SU-DHL-6 (cell line): ENCODE results near the gene DDIAS.

Experiments used
- EZH2phosphoT487 ChIP-seq: fragments of 200-600 bp; sonication (generic), shearing (Covaris generic); conservative IDR thresholded peaks from 2 replicates; pipeline ENCODE4 v1.6.1; 2018; ENCODE audit warnings: mild to moderate bottlenecking, antibody characterized with exemption, low read length, moderate library complexity, mixed read lengths
- TF ChIP-seq, protein P1 (sequence below): fragments of 200-600 bp; sonication (generic); IDR thresholded peaks from one replicate; pipeline ENCODE4 v1.5.1; 2017; ENCODE audit warnings: antibody characterized with exemption, mild to moderate bottlenecking, low read length, moderate library complexity; ENCODE audit not compliant: insufficient read depth, poor library complexity, severe bottlenecking

DNA sequence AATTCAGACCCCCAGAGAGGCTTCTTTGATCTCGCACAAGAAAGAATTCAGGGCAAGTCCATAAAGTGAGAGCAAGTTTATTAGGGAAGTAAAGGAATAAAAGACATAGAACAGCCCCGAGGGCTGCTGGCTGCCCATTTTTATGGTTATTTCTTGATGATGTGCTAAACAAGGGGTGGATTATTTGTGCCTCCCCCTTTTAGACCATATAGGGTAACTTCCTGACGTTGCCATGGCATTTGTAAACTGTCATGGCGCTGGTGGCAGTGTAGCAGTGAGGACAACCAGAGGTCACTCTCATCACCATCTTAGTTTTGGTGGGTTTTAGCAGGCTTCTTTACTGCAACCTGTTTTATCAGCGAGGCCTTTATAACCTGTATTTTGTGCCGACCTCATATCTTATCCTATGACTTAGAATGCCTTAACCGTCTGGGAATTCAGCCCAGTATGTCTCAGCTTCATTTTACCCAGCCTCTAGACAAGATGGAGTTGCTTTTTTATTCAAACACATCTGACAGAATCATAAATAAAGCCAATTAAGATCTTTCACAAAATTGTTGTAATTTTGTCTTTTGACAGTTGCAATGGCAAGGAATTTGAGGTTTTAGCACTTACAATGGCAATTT, 7.6 kb downstream of the DDIAS start:
- TF ChIP-seq, protein P1, sequence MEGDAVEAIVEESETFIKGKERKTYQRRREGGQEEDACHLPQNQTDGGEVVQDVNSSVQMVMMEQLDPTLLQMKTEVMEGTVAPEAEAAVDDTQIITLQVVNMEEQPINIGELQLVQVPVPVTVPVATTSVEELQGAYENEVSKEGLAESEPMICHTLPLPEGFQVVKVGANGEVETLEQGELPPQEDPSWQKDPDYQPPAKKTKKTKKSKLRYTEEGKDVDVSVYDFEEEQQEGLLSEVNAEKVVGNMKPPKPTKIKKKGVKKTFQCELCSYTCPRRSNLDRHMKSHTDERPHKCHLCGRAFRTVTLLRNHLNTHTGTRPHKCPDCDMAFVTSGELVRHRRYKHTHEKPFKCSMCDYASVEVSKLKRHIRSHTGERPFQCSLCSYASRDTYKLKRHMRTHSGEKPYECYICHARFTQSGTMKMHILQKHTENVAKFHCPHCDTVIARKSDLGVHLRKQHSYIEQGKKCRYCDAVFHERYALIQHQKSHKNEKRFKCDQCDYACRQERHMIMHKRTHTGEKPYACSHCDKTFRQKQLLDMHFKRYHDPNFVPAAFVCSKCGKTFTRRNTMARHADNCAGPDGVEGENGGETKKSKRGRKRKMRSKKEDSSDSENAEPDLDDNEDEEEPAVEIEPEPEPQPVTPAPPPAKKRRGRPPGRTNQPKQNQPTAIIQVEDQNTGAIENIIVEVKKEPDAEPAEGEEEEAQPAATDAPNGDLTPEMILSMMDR, result no peak
- TF ChIP-seq EZH2phosphoT487, result no peak
